GM11168 (cell line): Measurements from ENCODE around the gene ACTR3.

Source experiments
- in situ Hi-C: fragments of 300-500 bp; cut with MboI; formaldehyde crosslinking; loops from one replicate; pipeline ENCODE4 v1.12.0; 2022; ENCODE audit warnings: low sequenced_read_pairs; ENCODE audit not compliant: unreplicated experiment

The ACTR3 gene

DNA sequence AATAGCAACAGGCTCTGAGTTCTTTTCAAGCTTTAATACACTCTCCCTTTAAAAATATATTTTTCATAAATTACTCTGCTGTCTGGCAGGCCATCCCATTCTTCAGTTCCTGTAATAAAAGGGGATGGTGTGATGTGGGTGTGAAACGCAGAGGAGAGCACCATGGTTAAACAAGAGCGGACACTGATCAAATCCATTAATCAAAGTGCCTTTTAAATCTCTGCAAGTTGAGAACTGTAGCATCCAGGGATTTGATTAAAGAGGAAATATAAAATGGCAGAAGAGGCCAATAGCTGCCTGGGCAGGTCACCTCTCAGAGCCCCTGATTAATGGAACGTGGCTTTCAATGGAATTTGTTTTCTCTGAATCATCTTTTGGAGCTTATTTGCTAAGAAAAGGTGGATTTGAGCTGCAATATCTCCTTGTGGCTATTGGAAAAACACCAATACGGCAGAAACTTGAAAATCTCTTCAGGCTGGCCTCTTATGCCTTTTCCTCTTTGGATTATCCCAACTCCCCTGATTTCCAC lies 96.9 kb downstream of the ACTR3 start:
- in situ Hi-C loops = no loop called here

DNA sequence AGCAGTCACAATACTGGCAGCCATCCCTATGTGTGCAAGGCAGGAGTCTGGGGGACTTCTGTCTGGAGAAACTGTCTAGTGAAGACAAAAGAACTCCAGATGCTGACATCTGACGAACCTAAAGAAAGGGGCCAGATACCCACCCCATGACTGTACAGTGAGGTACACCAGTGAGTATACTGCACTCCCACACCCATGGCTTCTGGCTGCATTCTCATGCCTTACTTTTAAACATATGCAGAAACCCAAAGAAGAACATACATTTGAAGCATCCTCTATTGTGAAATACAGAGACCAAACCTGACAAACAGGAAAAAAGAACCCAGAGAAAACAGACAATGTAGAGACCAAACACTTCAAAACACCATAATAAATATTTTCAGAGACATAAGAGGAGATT lies 102.2 kb downstream of the ACTR3 start:
- in situ Hi-C loops = no loop called here

DNA sequence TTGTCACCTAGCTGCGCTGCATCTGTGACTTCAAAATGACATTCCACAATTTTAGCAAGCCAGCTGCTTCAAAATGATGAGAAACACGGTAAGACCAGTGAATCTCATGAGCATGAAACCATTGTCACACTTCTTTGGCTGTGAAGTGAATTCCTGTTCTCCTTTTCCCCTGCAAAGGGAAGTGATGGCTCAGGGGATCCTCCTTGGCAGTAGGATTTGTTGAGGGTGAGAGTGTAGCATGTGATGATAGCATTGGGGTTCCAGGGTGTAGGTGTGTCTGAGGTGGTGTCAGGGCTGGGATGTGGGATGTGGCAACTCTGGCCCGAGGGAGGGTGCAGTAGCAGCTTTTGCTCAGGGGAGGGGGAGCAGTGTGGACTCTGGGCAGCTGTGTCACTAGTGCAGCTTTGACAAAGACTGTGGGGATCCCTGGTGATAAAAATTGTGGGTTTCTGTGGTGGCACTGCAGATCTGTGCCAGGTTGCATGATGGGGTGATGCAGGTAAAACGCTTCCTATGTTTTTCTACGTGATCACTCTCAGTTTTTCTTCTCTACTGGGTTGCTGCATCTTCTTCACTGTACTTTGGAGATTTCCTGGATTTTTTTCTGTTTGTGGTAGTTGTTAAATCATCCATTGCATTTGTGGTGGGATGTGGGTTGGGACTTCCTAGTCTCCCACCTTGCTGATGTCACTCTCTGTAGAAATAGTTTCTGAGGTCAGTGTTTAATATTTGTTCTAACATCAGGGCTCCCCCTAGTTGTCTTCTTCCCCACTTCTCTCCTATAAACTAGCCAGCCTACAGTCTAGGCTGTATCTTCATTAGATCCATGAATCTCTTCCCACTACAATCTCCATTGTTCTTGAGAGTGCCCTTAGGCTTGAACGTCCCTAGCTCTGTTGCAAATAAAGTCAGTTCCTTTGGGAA lies 107.0 kb downstream of the ACTR3 start:
- in situ Hi-C loops = no loop called here

DNA sequence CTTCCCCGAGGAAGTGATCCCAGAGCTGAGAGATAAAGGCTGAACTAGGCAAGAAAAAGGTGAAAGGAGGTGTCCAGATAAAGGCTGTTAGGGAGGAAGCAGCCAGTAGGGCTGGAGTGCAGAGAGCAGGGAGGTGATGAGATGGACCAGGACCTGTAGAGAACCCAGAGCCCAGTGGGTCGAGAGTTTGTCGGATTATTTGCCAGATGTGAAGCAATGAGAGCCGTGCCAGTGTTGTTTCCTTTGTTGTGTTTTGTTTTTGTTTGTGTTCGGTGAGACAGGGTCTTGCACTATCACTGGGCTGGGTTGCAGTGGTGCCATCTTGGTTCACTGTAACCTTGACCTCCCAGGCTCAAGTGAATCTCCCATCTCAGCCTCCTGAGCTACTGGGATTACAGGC lies 111.3 kb downstream of the ACTR3 start:
- in situ Hi-C loops = no loop called here

DNA sequence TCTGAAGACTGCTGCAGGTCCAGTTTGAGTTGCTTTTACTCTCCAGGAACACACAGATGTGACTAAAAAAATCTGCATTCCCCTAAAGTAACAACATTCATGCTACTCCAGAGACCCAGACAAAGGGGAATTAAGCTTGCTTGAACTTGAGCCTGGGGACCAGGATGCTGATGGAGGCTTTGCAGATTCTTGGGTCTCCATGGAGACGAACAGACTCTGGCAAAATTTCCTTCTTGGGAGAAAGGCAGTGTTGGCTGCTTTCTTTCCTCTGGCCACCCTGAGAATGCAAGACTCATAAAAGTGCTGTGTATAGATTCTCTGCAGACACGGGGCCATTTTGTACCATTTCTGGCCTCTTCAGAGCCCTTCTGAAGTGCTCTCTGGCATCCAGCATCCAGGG lies 112.0 kb downstream of the ACTR3 start:
- in situ Hi-C loops = no loop called here

DNA sequence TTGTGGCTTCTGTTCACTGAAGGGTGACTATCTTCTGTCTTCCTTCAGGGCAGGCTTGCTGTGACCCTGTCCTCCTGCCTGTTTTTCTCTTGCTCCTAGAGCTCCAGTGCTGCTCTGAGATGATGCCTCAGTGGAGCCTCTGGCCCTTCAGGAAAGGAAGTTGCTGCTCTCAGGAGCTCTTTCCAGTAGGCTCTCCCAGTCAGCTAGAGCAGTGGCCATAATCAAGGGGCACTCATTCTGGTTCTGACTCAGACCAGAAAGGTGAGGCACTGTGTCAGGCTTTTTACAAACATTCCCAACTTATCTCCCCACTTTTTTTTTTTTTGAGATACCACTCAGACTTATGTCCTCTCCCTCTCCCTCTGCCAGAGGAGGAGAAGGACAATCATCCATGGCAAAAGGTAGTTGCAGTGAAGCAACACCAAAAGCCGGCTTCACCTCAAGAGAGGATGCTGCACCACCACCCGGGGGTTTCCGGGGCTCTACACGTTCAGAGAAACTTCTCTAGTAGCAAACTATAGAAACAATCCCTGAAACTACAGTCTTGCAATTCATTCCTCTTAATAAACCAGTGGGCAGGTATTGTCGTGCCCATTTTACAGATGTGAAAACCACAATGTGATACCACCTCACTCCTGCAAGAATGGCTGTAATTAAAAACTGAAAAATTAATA lies 115.4 kb downstream of the ACTR3 start:
- in situ Hi-C loops = no loop called here

DNA sequence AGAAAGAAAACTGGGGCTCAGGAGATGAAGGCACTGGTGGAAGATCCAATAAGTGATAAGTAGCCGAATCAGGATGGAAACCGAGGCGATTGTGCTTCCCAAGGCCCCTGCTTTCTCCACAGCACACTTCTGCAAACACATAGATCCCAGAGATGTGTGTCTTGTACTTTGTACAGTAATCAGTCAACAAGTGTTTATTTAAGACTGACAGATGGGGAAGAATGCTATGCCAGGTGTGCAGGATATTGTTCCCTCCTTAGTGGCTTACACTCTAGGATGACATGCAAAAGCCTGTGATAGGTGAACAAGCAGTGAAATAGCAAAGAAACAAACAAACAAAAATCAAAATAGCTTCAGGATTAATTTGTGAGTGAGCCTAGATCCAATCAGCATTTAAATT lies 116.6 kb downstream of the ACTR3 start:
- in situ Hi-C loops = no loop called here

DNA sequence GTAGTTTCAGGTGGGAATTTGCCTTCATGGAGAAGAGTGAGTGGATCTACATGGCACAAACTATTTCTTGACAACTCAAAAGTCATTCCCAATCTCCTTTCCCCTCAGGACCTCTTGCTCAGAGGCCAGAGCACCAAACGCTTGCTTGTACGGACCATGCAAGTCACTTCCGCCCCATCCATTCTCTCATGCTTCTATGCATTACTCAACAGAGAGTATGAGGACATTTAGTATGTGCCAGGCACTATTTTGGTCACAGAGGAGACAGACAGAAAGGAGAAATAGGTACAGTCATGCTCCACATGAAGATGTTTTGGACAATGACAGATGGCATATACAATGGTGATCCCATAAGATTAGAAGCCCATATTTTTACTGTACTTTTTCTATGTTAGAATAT lies 117.5 kb downstream of the ACTR3 start:
- in situ Hi-C loops = no loop called here

DNA sequence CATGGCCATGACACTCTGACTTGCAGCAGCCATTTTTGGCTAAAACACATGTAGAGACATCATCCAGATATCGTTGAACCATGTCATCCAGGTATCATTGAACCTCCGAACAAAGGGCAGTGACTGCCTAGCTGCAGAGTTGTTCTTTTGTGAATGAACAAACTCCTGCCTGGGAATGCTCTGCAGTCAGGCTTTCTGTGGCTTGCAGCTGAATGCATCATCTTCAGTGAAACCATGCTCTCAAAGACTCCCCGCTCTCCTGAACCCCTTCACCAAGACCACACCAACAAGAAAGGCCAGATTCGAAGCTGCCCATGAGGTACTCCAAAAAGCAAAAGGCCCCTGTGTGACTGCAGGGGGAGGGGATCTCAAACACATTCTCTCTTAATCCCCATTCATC lies 118.8 kb downstream of the ACTR3 start:
- in situ Hi-C loops = no loop called here

DNA sequence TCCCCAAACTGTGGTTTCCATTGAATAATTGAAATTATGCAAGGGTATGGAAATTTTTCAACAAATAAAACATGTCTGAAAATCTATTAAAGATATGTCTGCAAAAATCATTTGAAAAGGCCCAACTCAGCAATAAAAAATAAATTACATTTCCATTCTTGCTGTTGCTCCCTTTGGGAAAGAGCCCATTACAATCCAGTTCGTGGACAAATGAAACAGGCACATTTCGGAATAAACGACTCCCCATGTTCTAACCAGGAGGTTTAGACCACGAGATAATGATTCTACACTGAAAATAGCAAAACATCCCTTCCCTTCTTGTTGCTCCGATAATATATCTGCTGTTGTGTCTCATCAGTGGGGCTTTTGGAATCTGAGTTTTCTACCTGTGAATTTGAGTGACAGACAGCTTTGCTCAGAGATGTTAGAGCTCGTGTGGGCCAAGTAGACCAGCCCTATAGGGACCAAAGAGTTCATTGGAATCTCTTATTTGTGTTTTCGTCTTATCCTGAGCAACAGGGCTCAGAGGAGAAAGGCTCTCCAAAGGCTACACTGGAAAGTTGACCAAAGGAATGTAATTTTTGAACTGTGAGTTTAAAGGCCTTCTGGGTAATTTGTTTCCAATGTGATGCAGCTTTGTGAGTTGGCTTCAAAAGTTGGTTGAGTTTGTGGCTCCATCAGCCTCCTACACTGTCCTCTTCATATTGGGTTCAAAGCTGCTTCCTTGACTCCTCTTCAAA lies 119.5 kb downstream of the ACTR3 start:
- in situ Hi-C loops = no loop called here

DNA sequence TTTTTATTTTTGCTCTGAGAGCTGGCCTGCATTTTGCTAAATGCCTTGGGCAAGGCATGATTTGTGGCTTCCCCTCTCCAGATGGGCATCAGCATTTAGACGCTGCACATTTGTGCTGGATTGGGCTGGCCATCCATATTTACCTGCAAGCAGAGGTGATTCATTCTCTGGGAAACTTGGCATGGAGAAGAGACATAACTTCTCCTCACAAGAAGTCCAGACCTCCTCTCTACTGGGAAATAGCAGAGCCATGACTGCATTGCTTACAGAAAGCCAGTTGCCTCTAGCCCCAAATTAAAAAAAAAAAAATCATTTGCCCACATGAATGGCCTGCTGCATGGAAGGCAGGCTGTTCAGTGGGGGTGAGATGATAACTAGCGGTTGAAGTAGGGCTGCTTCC lies 120.1 kb downstream of the ACTR3 start:
- in situ Hi-C loops = no loop called here

DNA sequence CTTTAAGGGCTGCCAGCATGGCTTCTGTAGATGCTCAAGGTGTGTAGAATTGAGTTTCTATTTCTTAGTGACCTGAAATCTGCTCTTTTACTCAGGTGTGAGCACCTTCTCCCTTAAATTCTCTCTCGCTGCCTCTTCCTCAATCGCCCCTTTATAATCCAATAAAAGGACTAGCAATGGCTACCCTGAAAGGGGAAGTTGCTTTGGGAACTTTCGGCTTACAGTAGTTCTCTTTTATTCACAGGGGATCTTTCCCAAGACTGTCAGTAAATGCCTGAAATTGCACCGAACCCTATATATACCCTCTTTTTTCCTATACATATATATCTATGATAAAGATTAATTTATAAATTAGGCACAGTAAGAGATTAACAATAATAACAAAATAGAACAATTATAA lies 121.8 kb downstream of the ACTR3 start:
- in situ Hi-C loops = no loop called here
